NCI-H748 treated with DMSO at 0.1 percent for 48 hours (cell line): ENCODE data around the gene SPATA31D4.
"Not testable (repeated sequence)": the region's sequence is repeated elsewhere in the genome, so short reads cannot be mapped to it uniquely, and the experiment has no call there.

Source experiments
- DNase-seq: peaks from one replicate; lab custom pipeline; 2025; lab: John Stamatoyannopoulos, UW

Gene SPATA31D4

GRCh38 chr9:81928305-81928704 lies at the start of gene SPATA31D4:
SPATA31D4 (plus strand) TSS chr9:81928428; CDS start chr9:81928514, 86 bp downstream.
- not testable (repeated sequence) for DNase-seq

GRCh38 chr9:81878530-81878929 lies 49.7 kb upstream of the SPATA31D4 start:
- no peak for DNase-seq

- peak; percentile 12 for DNase-seq
These were observed 48.7 kb upstream of the SPATA31D4 start for GRCh38 chr9:81879501-81879916.

- no peak for DNase-seq
These were observed 42.6 kb upstream of the SPATA31D4 start for GRCh38 chr9:81885602-81886001.

- no peak for DNase-seq
These were observed 41.6 kb upstream of the SPATA31D4 start for GRCh38 chr9:81886665-81887064.

- DNase-seq, result no peak
These were observed 38.1 kb upstream of the SPATA31D4 start for GRCh38 chr9:81890104-81890503.

GRCh38 chr9:81892440-81892839 lies 35.8 kb upstream of the SPATA31D4 start:
- no peak for DNase-seq

- DNase-seq, result no peak
These were observed 34.3 kb upstream of the SPATA31D4 start for GRCh38 chr9:81893929-81894328.

- no peak for DNase-seq
These were observed 33.3 kb upstream of the SPATA31D4 start for GRCh38 chr9:81894891-81895290.

GRCh38 chr9:81896070-81896469 lies 32.2 kb upstream of the SPATA31D4 start:
- no peak for DNase-seq

GRCh38 chr9:81898851-81899250 lies 29.4 kb upstream of the SPATA31D4 start:
- DNase-seq, result no peak

GRCh38 chr9:81902196-81902595 lies 26.0 kb upstream of the SPATA31D4 start:
- no peak for DNase-seq

GRCh38 chr9:81902626-81903025 lies 25.6 kb upstream of the SPATA31D4 start:
- DNase-seq, result no peak

- DNase-seq, result no peak
These were observed 21.6 kb upstream of the SPATA31D4 start for GRCh38 chr9:81906671-81907070.

- DNase-seq, result no peak
These were observed 16.1 kb upstream of the SPATA31D4 start for GRCh38 chr9:81912135-81912534.

- DNase-seq, result no peak
These were observed 12.3 kb upstream of the SPATA31D4 start for GRCh38 chr9:81915801-81916505.

- not testable (repeated sequence) for DNase-seq
These were observed 9.7 kb upstream of the SPATA31D4 start for GRCh38 chr9:81918507-81918906.

GRCh38 chr9:81930147-81930546 lies 1.9 kb downstream of the SPATA31D4 start:
- DNase-seq, result not testable (repeated sequence)

GRCh38 chr9:81933547-81933946 lies 5.3 kb downstream of the SPATA31D4 start:
- DNase-seq, result not testable (repeated sequence)

GRCh38 chr9:81943393-81943792 lies 15.2 kb downstream of the SPATA31D4 start, which contains the start of gene SPATA31D3:
SPATA31D3 (plus strand) TSS chr9:81943500; CDS start chr9:81943586, 86 bp downstream.
- not testable (repeated sequence) for DNase-seq

GRCh38 chr9:81948650-81949049 lies 20.4 kb downstream of the SPATA31D4 start:
- DNase-seq, result not testable (repeated sequence)

GRCh38 chr9:81953096-81953495 lies 24.9 kb downstream of the SPATA31D4 start:
- DNase-seq, result no peak

GRCh38 chr9:81955625-81956024 lies 27.4 kb downstream of the SPATA31D4 start:
- DNase-seq, result no peak
